Astrocyte (in vitro differentiated cells and primary cell): Measurements from ENCODE around the gene STK33. TPM values are rescaled to one million over a fixed set of nuclear protein-coding genes. Genes with fewer than 3 reads are reported as not detected.

Experiments
- DNase-seq: peaks from one replicate; pipeline ENCODE4 v3.0.0-alpha.2; 2010; ENCODE audit warnings: low read depth
- FAIRE-seq: peaks from 2 replicates; lab custom pipeline; 2011; peaks lifted over from hg19 to GRCh38; lab: Jason Lieb, UNC
- H2AFZ ChIP-seq: 2 replicates; pipeline ENCODE4 v1.6.0; 2012; ENCODE audit warnings: low read depth, low read length, inconsistent platforms
- H3K27ac ChIP-seq: 2 replicates; pipeline ENCODE4 v1.5.1; 2011; ENCODE audit warnings: low read depth, low read length, inconsistent platforms
- H3K27me3 ChIP-seq: 2 replicates; pipeline ENCODE4 v1.6.0; 2011; ENCODE audit warnings: low read length, inconsistent platforms; ENCODE audit not compliant: insufficient read depth
- H3K36me3 ChIP-seq: 2 replicates; pipeline ENCODE4 v1.5.1; 2011; ENCODE audit warnings: low read length, inconsistent platforms; ENCODE audit not compliant: insufficient read depth
- H3K4me1 ChIP-seq: 2 replicates; pipeline ENCODE4 v1.5.1; 2011; ENCODE audit warnings: low read length, inconsistent platforms; ENCODE audit not compliant: insufficient read depth
- H3K4me2 ChIP-seq: 2 replicates; pipeline ENCODE4 v1.6.0; 2012; ENCODE audit warnings: low read length, inconsistent platforms
- H3K4me3 ChIP-seq: 2 replicates; pipeline ENCODE4 v1.5.1; 2011; ENCODE audit warnings: low read depth, mild to moderate bottlenecking, low read length, inconsistent platforms; ENCODE audit not compliant: insufficient read depth
- H3K79me2 ChIP-seq: 2 replicates; pipeline ENCODE4 v1.6.0; 2012; ENCODE audit warnings: mild to moderate bottlenecking, low read length, inconsistent platforms; ENCODE audit not compliant: insufficient read depth
- H3K9ac ChIP-seq: 2 replicates; pipeline ENCODE4 v1.6.0; 2012; ENCODE audit warnings: mild to moderate bottlenecking, low read length, inconsistent platforms
- H3K9me3 ChIP-seq: 2 replicates; pipeline ENCODE4 v1.5.1; 2012; ENCODE audit warnings: low read depth, mild to moderate bottlenecking, low read length, inconsistent platforms; ENCODE audit not compliant: insufficient read depth
- H4K20me1 ChIP-seq: 2 replicates; pipeline ENCODE4 v1.6.0; 2012; ENCODE audit warnings: low read length, inconsistent platforms; ENCODE audit not compliant: insufficient read depth
- H3K27ac Mint-ChIP-seq: one replicate; pipeline ENCODE4 v1.8.0; 2021; ENCODE audit warnings: mild to moderate bottlenecking, mixed read lengths; ENCODE audit not compliant: unreplicated experiment
- H3K27me3 Mint-ChIP-seq: one replicate; pipeline ENCODE4 v1.8.0; 2021; ENCODE audit warnings: low read depth, mixed read lengths; ENCODE audit not compliant: unreplicated experiment
- H3K36me3 Mint-ChIP-seq: one replicate; pipeline ENCODE4 v1.8.0; 2021; ENCODE audit warnings: low read depth, mixed read lengths; ENCODE audit not compliant: unreplicated experiment
- H3K4me1 Mint-ChIP-seq: one replicate; pipeline ENCODE4 v1.8.0; 2021; ENCODE audit warnings: low read depth, mixed read lengths; ENCODE audit not compliant: unreplicated experiment
- H3K4me3 Mint-ChIP-seq: one replicate; pipeline ENCODE4 v1.8.0; 2021; ENCODE audit warnings: mild to moderate bottlenecking, moderate library complexity, mixed read lengths; ENCODE audit not compliant: unreplicated experiment
- H3K9me3 Mint-ChIP-seq: one replicate; pipeline ENCODE4 v1.8.0; 2021; ENCODE audit warnings: mild to moderate bottlenecking, mixed read lengths; ENCODE audit not compliant: unreplicated experiment
- CTCF ChIP-seq: IDR thresholded peaks from 2 replicates; pipeline ENCODE4 v1.5.1; 2011; ENCODE audit warnings: low read depth, mild to moderate bottlenecking, inconsistent platforms, low read length, moderate library complexity; ENCODE audit not compliant: insufficient read depth
- EZH2 ChIP-seq: IDR thresholded peaks from 2 replicates; pipeline ENCODE4 v1.6.1; 2012; ENCODE audit warnings: mild to moderate bottlenecking, low read length, inconsistent platforms; ENCODE audit not compliant: insufficient read depth
- total RNA-seq: library from RNA; stranded (reverse); gene quantifications from 2 replicates; pipeline ENCODE4 v1.2.1, GENCODE V29; 2021

Gene STK33
- total RNA-seq, 1 donor from 2014 or later, result 7.5 TPM

GRCh38 chr11:8533332-8533731 lies 60.7 kb downstream of the STK33 start:
- H3K36me3 ChIP-seq, result no peaks in the 10 kb centered on the region
- Mint-ChIP-seq H3K27me3 (no peaks in the 10 kb centered on the region), H3K9me3 (no peaks in the 10 kb centered on the region), H3K36me3 (no peaks in the 10 kb centered on the region), H3K4me3 (no peak overlapping the region), H3K27ac (no peak overlapping the region), H3K4me1 (peaks cover 2% of the 10 kb centered on the region)
- H3K4me2 ChIP-seq, result no peak overlapping the region
- no peak for DNase-seq
- H3K4me1 ChIP-seq, result no peaks in the 10 kb centered on the region
- H3K79me2 ChIP-seq, result no peaks in the 10 kb centered on the region
- TF ChIP-seq EZH2 (no peak), CTCF (no peak)
- no peak overlapping the region for H3K4me3 ChIP-seq
- no peak overlapping the region for H3K9ac ChIP-seq
- no peak overlapping the region for H3K27ac ChIP-seq
- H2AFZ ChIP-seq, result no peak overlapping the region
- FAIRE-seq, result no peak
- H3K9me3 ChIP-seq, result no peaks in the 10 kb centered on the region
- H3K27me3 ChIP-seq, result no peaks in the 10 kb centered on the region
- no peaks in the 10 kb centered on the region for H4K20me1 ChIP-seq

- Histone ChIP-seq H3K4me3 (no peak overlapping the region), H2AFZ (no peak overlapping the region), H3K27ac (no peak overlapping the region), H3K79me2 (no peaks in the 10 kb centered on the region), H3K4me2 (no peak overlapping the region), H3K4me1 (no peaks in the 10 kb centered on the region), H3K9ac (no peak overlapping the region), H3K36me3 (no peaks in the 10 kb centered on the region), H3K27me3 (no peaks in the 10 kb centered on the region), H3K9me3 (no peaks in the 10 kb centered on the region), H4K20me1 (no peaks in the 10 kb centered on the region)
- no peaks in the 10 kb centered on the region for H3K36me3 Mint-ChIP-seq
- H3K4me3 Mint-ChIP-seq, result no peak overlapping the region
- no peaks in the 10 kb centered on the region for H3K9me3 Mint-ChIP-seq
- H3K27me3 Mint-ChIP-seq, result no peaks in the 10 kb centered on the region
- no peak for FAIRE-seq
- peaks cover 6% of the 10 kb centered on the region for H3K4me1 Mint-ChIP-seq
- no peak for DNase-seq
- no peak for TF ChIP-seq EZH2
- TF ChIP-seq CTCF, result no peak
- H3K27ac Mint-ChIP-seq, result no peak overlapping the region
Observed at GRCh38 chr11:8532475-8532874, 61.6 kb downstream of the STK33 start.

- DNase-seq (no peak), FAIRE-seq (no peak)
- no peaks in the 10 kb centered on the region for H3K4me1 ChIP-seq
- TF ChIP-seq EZH2 (no peak), CTCF (no peak)
- no peaks in the 10 kb centered on the region for H3K36me3 ChIP-seq
- no peaks in the 10 kb centered on the region for H4K20me1 ChIP-seq
- no peaks in the 10 kb centered on the region for H3K36me3 Mint-ChIP-seq
- no peaks in the 10 kb centered on the region for H3K27me3 Mint-ChIP-seq
- H3K9ac ChIP-seq, result no peak overlapping the region
- no peaks in the 10 kb centered on the region for H3K27me3 ChIP-seq
- H3K9me3 Mint-ChIP-seq, result no peaks in the 10 kb centered on the region
- H3K27ac Mint-ChIP-seq, result no peak overlapping the region
- H3K4me3 ChIP-seq, result no peak overlapping the region
- H3K4me1 Mint-ChIP-seq, result peaks cover 6% of the 10 kb centered on the region
- H3K9me3 ChIP-seq, result no peaks in the 10 kb centered on the region
- H3K79me2 ChIP-seq, result no peaks in the 10 kb centered on the region
- H3K4me2 ChIP-seq, result no peak overlapping the region
- no peak overlapping the region for H2AFZ ChIP-seq
- no peak overlapping the region for H3K4me3 Mint-ChIP-seq
- H3K27ac ChIP-seq, result no peak overlapping the region
Observed at GRCh38 chr11:8531982-8532381, 62.0 kb downstream of the STK33 start.
